Endometrial microvascular endothelial cells (primary cell): ENCODE results near the gene KIAA0513. TPM values are rescaled to one million over a fixed set of nuclear protein-coding genes. Genes with fewer than 3 reads are reported as not detected.

Source experiments
- in situ Hi-C: cut with HindIII; loops from 2 replicates; pipeline ENCODE4 v1.10.0; 2017; ENCODE audit warnings: low sequenced_read_pairs, low pct_unique_long_range_greater_than_20kb; ENCODE audit errors: inconsistent ontology term
- total RNA-seq: library from RNA; depleted of rRNA; stranded (reverse); fragments of >200 nt; gene quantifications from one replicate; pipeline ENCODE4 v1.2.3, GENCODE V29; 2015; ENCODE audit errors: inconsistent ontology term

Gene KIAA0513
- total RNA-seq, 1 donor from 2014 or later = 9.0 TPM

GRCh38 chr16:85081038-85081437 is 53.4 kb downstream of the KIAA0513 start:
- in situ Hi-C loops = no loop called here

- in situ Hi-C loops = no loop called here
Measured at GRCh38 chr16:85081765-85082164, 54.2 kb downstream of the KIAA0513 start.

GRCh38 chr16:85082173-85083050 is 54.8 kb downstream of the KIAA0513 start:
- in situ Hi-C loops = no loop called here

- in situ Hi-C loops = no loop called here
Measured at GRCh38 chr16:85083051-85083639, 55.5 kb downstream of the KIAA0513 start.

GRCh38 chr16:85084841-85085510 is 57.4 kb downstream of the KIAA0513 start:
- in situ Hi-C loops = no loop called here

- in situ Hi-C loops = no loop called here
Measured at GRCh38 chr16:85085721-85086120, 58.1 kb downstream of the KIAA0513 start.

GRCh38 chr16:85086347-85087291 is 59.0 kb downstream of the KIAA0513 start:
- in situ Hi-C loops = no loop called here

GRCh38 chr16:85087899-85088569 is 60.4 kb downstream of the KIAA0513 start:
- in situ Hi-C loops = no loop called here

- in situ Hi-C loops = no loop called here
Measured at GRCh38 chr16:85088570-85089199, 61.1 kb downstream of the KIAA0513 start.

- in situ Hi-C loops = no loop called here
Measured at GRCh38 chr16:85089525-85089924, 61.9 kb downstream of the KIAA0513 start.

GRCh38 chr16:85090181-85090580 is 62.6 kb downstream of the KIAA0513 start:
- in situ Hi-C loops = no loop called here

GRCh38 chr16:85090873-85091521 is 63.4 kb downstream of the KIAA0513 start:
- in situ Hi-C loops = no loop called here

- in situ Hi-C loops = no loop called here
Measured at GRCh38 chr16:85091522-85091910, 63.9 kb downstream of the KIAA0513 start.

GRCh38 chr16:85092309-85092708 is 64.7 kb downstream of the KIAA0513 start:
- in situ Hi-C loops = no loop called here

GRCh38 chr16:85092851-85093250 is 65.3 kb downstream of the KIAA0513 start:
- in situ Hi-C loops = no loop called here

GRCh38 chr16:85093705-85094104 is 66.1 kb downstream of the KIAA0513 start:
- in situ Hi-C loops = no loop called here

- in situ Hi-C loops = no loop called here
Measured at GRCh38 chr16:85094176-85094805, 66.7 kb downstream of the KIAA0513 start.
